CD4-positive, alpha-beta T cell (primary cell): ENCODE results near the gene GNAZ. TPM values are rescaled to one million over a fixed set of nuclear protein-coding genes. Genes with fewer than 3 reads are reported as not detected.

Experiments used
- ATAC-seq: fragments of 200-7000 bp; cut with Tn5 transposase; one replicate; pipeline ENCODE4 v1.10.0; 2022; ENCODE audit warnings: mild to moderate bottlenecking; ENCODE audit not compliant: poor library complexity
- CTCF ChIA-PET: fragments of 350-600 bp; sonication (Branson Sonifier 250); formaldehyde crosslinking; loops from one replicate; lab custom pipeline; 2021; ENCODE audit warnings: antibody characterized with exemption, inconsistent platforms; lab: Charles Lee
- POLR2A ChIA-PET: fragments of 350-600 bp; sonication (Branson Sonifier 250); formaldehyde crosslinking; loops from one replicate; lab custom pipeline; 2021; ENCODE audit warnings: antibody characterized with exemption, inconsistent platforms; lab: Charles Lee
- DNase-seq, 14 experiments: peaks; one replicate each; pipeline ENCODE4 v3.0.0-alpha.2; 2013 to 2020; ENCODE audit warnings: mixed read lengths in 2 of 14
- H3K27ac ChIP-seq, 2 donors: one replicate each; pipeline versions ENCODE4 v1.5.1 to v1.7.0; 2013; ENCODE audit warnings: low read length in 2 of 2, low read depth in 1 of 2, mild to moderate bottlenecking in 1 of 2
- H3K27me3 ChIP-seq, 2 experiments: 1 replicate in 1 of 2; 2 replicates in 1 of 2; pipeline versions ENCODE4 v1.6.1 to v1.7.0; 2013; ENCODE audit warnings: low read length in 2 of 2, control low read depth in 1 of 2, mild to moderate bottlenecking in 1 of 2, moderate library complexity in 1 of 2; ENCODE audit not compliant: insufficient read depth in 2 of 2, control insufficient read depth in 1 of 2
- H3K36me3 ChIP-seq: one replicate; pipeline ENCODE4 v1.6.1; 2013; ENCODE audit warnings: low read length, control low read depth; ENCODE audit not compliant: insufficient read depth
- H3K4me1 ChIP-seq: one replicate; pipeline ENCODE4 v1.6.1; 2013; ENCODE audit warnings: low read length, control low read depth; ENCODE audit not compliant: insufficient read depth
- H3K4me3 ChIP-seq: one replicate; pipeline ENCODE4 v1.5.1; 2013; ENCODE audit warnings: mild to moderate bottlenecking, low read length, moderate library complexity
- H3K9me3 ChIP-seq, 2 experiments: 1 replicate in 1 of 2; 2 replicates in 1 of 2; pipeline versions ENCODE4 v1.6.1 to v1.7.0; 2013; ENCODE audit warnings: low read length in 2 of 2, mild to moderate bottlenecking in 2 of 2, control low read depth in 1 of 2, moderate library complexity in 1 of 2; ENCODE audit not compliant: control insufficient read depth in 1 of 2, insufficient read depth in 1 of 2
- H3K27ac Mint-ChIP-seq: one replicate; pipeline ENCODE4 v1.8.0; 2020; ENCODE audit warnings: mixed read lengths
- H3K27me3 Mint-ChIP-seq: one replicate; pipeline ENCODE4 v1.8.0; 2021; ENCODE audit warnings: mixed read lengths
- H3K36me3 Mint-ChIP-seq: one replicate; pipeline ENCODE4 v1.8.0; 2021; ENCODE audit warnings: low read depth, mixed read lengths
- H3K4me1 Mint-ChIP-seq: one replicate; pipeline ENCODE4 v1.8.0; 2021; ENCODE audit warnings: low read depth, mixed read lengths
- H3K4me3 Mint-ChIP-seq: one replicate; pipeline ENCODE4 v1.8.0; 2020; ENCODE audit warnings: mild to moderate bottlenecking, mixed read lengths
- H3K9me3 Mint-ChIP-seq: one replicate; pipeline ENCODE4 v1.8.0; 2020; ENCODE audit warnings: mixed read lengths
- intact Hi-C, 2 experiments: fragments of 100-400 bp; cut with DNase I in 1 of 2; cut with micrococcal nuclease in 1 of 2; formaldehyde crosslinking; loops; one replicate each; pipeline versions ENCODE4 v1.15.1 to v1.9.0; 2023 to 2025; cut with DNase I, micrococcal nuclease
- total RNA-seq, 174 experiments: library from RNA in 2 of 174; stranded (reverse) in 2 of 174; gene quantifications; one replicate each; pipeline ENCODE4 v1.2.3 and lab custom pipeline; 2021 to 2026
- TF ChIP-seq, protein P1 (sequence below): fragments of 200-600 bp; IDR thresholded peaks from one replicate; pipeline ENCODE4 v1.8.0; 2022; ENCODE audit warnings: antibody characterized with exemption, mild to moderate bottlenecking

The GNAZ gene
- total RNA-seq, 2 experiments from 2014 or later, result 0.20 to 0.38 TPM

DNA sequence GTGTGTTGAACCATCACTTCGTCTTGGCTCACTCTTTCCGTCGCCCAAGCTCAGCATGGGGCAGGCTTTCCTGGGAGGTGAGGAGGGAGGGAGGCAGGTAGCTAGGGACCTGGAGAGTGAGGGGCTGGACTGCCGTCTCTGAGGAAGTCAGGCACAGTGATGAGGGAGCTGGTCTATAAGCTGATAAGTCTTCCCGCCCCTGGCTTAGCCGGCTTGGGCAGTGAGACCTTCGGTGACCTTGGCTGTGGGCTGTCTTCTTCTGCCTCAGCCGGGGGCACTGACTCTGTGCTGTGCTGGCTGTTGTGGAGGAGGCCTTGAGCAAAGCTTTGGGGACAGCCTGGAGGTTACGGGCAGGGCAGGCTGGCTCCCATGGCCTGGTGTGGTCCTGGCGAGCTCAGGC, 18.7 kb downstream of the GNAZ start:
- CTCF ChIA-PET, result no interaction called here
- no peak overlapping the region for H3K27ac Mint-ChIP-seq

DNA sequence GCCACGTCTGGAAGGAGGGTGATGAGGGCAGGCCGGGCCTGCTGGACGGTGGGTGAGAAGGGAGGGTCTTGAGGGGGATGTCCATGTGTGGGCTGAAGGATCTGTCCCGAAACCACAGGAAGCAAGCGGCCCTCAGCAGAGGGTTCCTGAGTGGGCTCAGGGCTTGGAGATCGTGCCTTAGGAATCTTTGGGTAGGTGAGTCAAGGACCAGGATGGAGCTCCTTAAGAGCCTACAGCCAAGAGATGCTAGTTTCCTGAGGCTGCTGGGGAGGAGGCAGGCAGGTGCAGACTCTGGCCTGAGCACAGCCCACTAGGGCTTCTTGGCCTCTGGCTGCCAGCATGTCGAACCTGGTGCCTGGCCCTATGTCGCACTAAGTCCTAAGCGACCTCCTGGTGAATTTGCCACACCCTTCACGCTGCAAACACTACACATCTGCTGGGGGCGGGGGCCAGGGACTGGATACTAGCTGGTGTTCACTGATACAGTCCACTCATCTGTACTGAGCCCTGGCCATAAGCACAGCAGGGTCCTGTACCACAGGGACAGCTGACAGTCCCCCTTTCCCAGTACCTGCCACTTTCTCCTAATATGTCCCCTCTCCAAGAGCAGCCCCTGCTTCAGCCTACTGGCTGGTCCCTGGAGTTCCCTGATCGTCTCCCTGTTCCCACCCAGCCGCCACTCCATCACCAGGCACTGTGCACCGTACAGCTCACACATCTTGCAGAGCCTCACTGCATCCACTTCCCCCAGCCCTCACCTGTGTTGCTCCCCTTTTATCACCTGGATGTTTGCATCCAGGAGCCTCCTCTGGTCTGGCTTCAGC, 19.5 kb downstream of the GNAZ start:
- Histone ChIP-seq H3K27ac (no peak overlapping the region), H3K36me3 (no peaks in the 10 kb centered on the region), H3K4me1 (peaks cover 6% of the 10 kb centered on the region), H3K27me3 (no peaks in the 10 kb centered on the region), H3K4me3 (no peak overlapping the region), H3K9me3 (no peaks in the 10 kb centered on the region)
- H3K36me3 Mint-ChIP-seq, result no peaks in the 10 kb centered on the region
- TF ChIP-seq, protein P1, sequence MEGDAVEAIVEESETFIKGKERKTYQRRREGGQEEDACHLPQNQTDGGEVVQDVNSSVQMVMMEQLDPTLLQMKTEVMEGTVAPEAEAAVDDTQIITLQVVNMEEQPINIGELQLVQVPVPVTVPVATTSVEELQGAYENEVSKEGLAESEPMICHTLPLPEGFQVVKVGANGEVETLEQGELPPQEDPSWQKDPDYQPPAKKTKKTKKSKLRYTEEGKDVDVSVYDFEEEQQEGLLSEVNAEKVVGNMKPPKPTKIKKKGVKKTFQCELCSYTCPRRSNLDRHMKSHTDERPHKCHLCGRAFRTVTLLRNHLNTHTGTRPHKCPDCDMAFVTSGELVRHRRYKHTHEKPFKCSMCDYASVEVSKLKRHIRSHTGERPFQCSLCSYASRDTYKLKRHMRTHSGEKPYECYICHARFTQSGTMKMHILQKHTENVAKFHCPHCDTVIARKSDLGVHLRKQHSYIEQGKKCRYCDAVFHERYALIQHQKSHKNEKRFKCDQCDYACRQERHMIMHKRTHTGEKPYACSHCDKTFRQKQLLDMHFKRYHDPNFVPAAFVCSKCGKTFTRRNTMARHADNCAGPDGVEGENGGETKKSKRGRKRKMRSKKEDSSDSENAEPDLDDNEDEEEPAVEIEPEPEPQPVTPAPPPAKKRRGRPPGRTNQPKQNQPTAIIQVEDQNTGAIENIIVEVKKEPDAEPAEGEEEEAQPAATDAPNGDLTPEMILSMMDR, result no peak
- no peaks in the 10 kb centered on the region for H3K27me3 Mint-ChIP-seq
- ATAC-seq, result no peak
- intact Hi-C loops, result no loop called here
- DNase-seq, result no peak
- ChIA-PET CTCF (no interaction called here), POLR2A (no interaction called here)
- no peak overlapping the region for H3K27ac Mint-ChIP-seq
- H3K9me3 Mint-ChIP-seq, result no peaks in the 10 kb centered on the region
- no peaks in the 10 kb centered on the region for H3K4me1 Mint-ChIP-seq
- no peak overlapping the region for H3K4me3 Mint-ChIP-seq

More for the DNA sequence above, 18.7 kb downstream of the GNAZ start:
- Mint-ChIP-seq H3K4me1 (no peaks in the 10 kb centered on the region), H3K27me3 (no peaks in the 10 kb centered on the region), H3K4me3 (no peak overlapping the region), H3K9me3 (no peaks in the 10 kb centered on the region), H3K36me3 (no peaks in the 10 kb centered on the region)
- ATAC-seq (no peak), DNase-seq (no peak)
- no peaks in the 10 kb centered on the region for H3K36me3 ChIP-seq
- no peak overlapping the region for H3K4me3 ChIP-seq
- no peaks in the 10 kb centered on the region for H3K27me3 ChIP-seq
- no peaks in the 10 kb centered on the region for H3K9me3 ChIP-seq
- TF ChIP-seq, protein P1, result no peak
- H3K27ac ChIP-seq, result no peak overlapping the region
- peaks cover 6% of the 10 kb centered on the region for H3K4me1 ChIP-seq
- intact Hi-C loops, result no loop called here
- POLR2A ChIA-PET, result no interaction called here

DNA sequence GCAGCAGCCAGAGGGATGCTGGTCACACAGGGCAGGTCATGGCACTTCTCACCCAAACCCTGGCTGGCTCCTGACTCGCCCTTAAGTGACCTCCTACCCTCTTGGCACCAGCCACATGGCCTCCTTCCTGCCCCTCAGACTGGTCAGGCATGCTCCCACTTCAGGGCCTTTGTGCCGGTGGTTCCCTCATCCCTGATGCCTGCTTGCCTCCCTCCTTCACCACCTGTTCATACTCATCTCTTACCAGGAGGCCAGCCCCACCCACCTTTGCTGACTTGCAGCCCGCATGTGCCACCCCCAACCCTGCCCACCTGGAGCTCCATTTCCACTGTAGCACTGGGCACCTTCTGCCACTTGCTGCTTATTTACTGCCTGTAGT, 20.1 kb downstream of the GNAZ start:
- POLR2A ChIA-PET, result no interaction called here
- no peak for DNase-seq
- H3K9me3 ChIP-seq, result no peaks in the 10 kb centered on the region
- H3K27me3 ChIP-seq, result no peaks in the 10 kb centered on the region
- intact Hi-C loops, result no loop called here
- H3K4me3 Mint-ChIP-seq, result no peak overlapping the region
- no peaks in the 10 kb centered on the region for H3K36me3 Mint-ChIP-seq
- TF ChIP-seq, protein P1, result no peak
- no peaks in the 10 kb centered on the region for H3K9me3 Mint-ChIP-seq
- H3K27ac ChIP-seq, result no peak overlapping the region
- CTCF ChIA-PET, result no interaction called here
- H3K4me1 ChIP-seq, result peaks cover 6% of the 10 kb centered on the region
- no peaks in the 10 kb centered on the region for H3K36me3 ChIP-seq
- ATAC-seq, result no peak
- no peaks in the 10 kb centered on the region for H3K4me1 Mint-ChIP-seq
- no peak overlapping the region for H3K4me3 ChIP-seq
- H3K27ac Mint-ChIP-seq, result no peak overlapping the region
- no peaks in the 10 kb centered on the region for H3K27me3 Mint-ChIP-seq
